Prostate gland (tissue), 2 donors: ENCODE data around the gene FAM135A.

Source experiments
- POLR2A ChIP-seq: fragments of 450-650 bp; IDR thresholded peaks from one replicate; pipeline ENCODE4 v1.6.1; 2016; ENCODE audit warnings: antibody characterized with exemption, mild to moderate bottlenecking
- TF ChIP-seq, protein P1 (sequence below), 4 experiments: fragments of 200-600 bp in 2 of 4; fragments of 450-650 bp in 2 of 4; sonication (generic) in 2 of 4; IDR thresholded peaks; 1 replicate in 3 of 4; 2 replicates in 1 of 4; pipeline ENCODE4 v1.5.1; 2016 to 2019; ENCODE audit warnings: antibody characterized with exemption in 4 of 4, mild to moderate bottlenecking in 2 of 4, moderate library complexity in 2 of 4

DNA sequence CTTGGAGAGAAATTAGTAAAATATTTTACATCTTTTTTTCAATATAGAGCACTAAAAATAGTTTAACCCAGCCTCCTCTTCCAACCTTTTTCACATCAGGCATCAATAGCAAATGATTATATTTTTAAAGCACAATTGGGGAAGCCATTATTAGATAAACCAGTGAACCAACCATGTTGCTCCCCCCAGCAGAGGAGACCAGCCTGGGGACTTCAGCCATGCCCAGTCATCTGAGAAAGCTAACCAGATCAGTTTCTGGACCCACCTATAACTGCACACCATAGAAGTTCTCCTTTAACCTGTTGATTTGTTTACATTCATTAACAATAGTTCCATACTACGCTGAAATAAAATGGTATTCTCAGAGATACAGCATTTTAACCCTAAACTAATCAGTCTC lies 139.7 kb downstream of the FAM135A start:
- TF ChIP-seq, protein P1, sequence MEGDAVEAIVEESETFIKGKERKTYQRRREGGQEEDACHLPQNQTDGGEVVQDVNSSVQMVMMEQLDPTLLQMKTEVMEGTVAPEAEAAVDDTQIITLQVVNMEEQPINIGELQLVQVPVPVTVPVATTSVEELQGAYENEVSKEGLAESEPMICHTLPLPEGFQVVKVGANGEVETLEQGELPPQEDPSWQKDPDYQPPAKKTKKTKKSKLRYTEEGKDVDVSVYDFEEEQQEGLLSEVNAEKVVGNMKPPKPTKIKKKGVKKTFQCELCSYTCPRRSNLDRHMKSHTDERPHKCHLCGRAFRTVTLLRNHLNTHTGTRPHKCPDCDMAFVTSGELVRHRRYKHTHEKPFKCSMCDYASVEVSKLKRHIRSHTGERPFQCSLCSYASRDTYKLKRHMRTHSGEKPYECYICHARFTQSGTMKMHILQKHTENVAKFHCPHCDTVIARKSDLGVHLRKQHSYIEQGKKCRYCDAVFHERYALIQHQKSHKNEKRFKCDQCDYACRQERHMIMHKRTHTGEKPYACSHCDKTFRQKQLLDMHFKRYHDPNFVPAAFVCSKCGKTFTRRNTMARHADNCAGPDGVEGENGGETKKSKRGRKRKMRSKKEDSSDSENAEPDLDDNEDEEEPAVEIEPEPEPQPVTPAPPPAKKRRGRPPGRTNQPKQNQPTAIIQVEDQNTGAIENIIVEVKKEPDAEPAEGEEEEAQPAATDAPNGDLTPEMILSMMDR (IDR thresholded peaks at IDR 0.05), result no peak
- TF ChIP-seq POLR2A, result no peak
